ENCODE measurements around the gene CAMLG.
"Not testable (repeated sequence)": the region's sequence is repeated elsewhere in the genome, so short reads cannot be mapped to it uniquely, and the experiment has no call there.

Gene CAMLG

GRCh38 chr5:134738133-134738962, at the start of gene CAMLG:
Gene CAMLG, plus strand, starts transcription at chr5:134738548. Its CDS starts 73 bp downstream, at chr5:134738621.
- H3K9me3 Mint-ChIP-seq, result no peaks in the 10 kb centered on the region
- DNase-seq (ENCODE audit: low spot score in 2 of 2) (peak; percentile 95), ATAC-seq (ENCODE audit: low read depth) (peak; percentile 96)

DNA sequence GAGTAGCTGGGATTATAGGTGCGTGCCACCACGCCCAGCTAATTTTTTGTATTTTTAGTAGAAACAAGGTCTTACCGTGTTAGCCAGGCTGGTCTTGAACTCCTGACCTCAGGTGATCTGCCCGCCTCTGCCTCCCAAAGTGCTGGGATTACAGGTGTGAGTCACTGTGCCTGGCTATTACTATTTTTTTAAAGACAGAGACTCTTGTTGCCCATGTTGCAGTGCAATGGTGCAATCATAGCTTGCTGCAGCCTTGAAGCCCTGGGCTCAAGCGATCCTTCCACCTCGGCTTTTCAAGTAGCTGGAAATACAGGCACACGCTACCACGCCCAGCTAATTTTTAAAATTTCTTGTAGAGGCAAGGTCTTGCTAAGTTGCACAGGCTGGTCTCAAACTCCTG, 48.2 kb upstream of the CAMLG start:
- H3K36me3 Mint-ChIP-seq, result peaks cover 25% of the 10 kb centered on the region

More at GRCh38 chr5:134738133-134738962, at the start of gene CAMLG:
- Mint-ChIP-seq H3K4me1 (peaks cover 8% of the 10 kb centered on the region), H3K36me3 (peaks cover 3% of the 10 kb centered on the region), H3K27ac (peak within 1 kb of the TSS; percentile 94), H3K4me3 (peak within 1 kb of the TSS; percentile 98), H3K27me3 (no peaks in the 10 kb centered on the region)

DNA sequence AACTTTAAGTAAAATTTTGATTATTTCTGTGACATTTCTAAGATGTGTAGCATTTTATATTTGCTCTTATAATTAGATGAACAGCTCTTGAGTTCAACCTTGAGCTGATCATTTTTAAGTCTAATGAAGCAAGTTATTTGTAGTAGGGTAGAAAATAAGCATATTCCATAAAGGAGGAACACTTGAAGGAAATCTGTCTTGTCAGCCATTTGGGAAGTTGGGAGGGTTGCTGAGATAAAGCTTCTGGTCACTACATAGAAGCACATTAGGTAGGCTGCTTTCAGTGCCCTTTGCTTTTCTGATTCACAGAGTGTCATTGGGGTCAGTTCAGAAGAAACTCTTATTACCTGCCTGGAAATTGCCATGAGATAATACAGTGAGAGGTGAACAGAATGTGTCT, 45.6 kb upstream of the CAMLG start:
- ATAC-seq (ENCODE audit: low read depth) (no peak), DNase-seq (ENCODE audit: low spot score in 2 of 2) (no peak)
- H3K27me3 Mint-ChIP-seq, result no peaks in the 10 kb centered on the region
- peaks cover 21% of the 10 kb centered on the region for H3K36me3 Mint-ChIP-seq
- no peaks in the 10 kb centered on the region for H3K4me1 Mint-ChIP-seq
- no peak overlapping the region for H3K4me3 Mint-ChIP-seq
- peak overlapping the region; percentile 24 for H3K27ac Mint-ChIP-seq
- H3K9me3 Mint-ChIP-seq, result no peaks in the 10 kb centered on the region

More for the DNA sequence above, 48.2 kb upstream of the CAMLG start:
- not testable (repeated sequence) for H3K27ac Mint-ChIP-seq; ATAC-seq (ENCODE audit: low read depth); H3K4me3 Mint-ChIP-seq; H3K27me3 Mint-ChIP-seq; DNase-seq (ENCODE audit: low spot score in 2 of 2); H3K9me3 Mint-ChIP-seq; H3K4me1 Mint-ChIP-seq

GRCh38 chr5:134708301-134708700, 30.0 kb upstream of the CAMLG start:
- Mint-ChIP-seq H3K27me3 (no peaks in the 10 kb centered on the region), H3K9me3 (no peaks in the 10 kb centered on the region), H3K27ac (peak overlapping the region; percentile 3), H3K36me3 (peaks cover 26% of the 10 kb centered on the region), H3K4me1 (no peaks in the 10 kb centered on the region), H3K4me3 (no peak overlapping the region)
- DNase-seq (ENCODE audit: low spot score in 2 of 2) (no peak), ATAC-seq (ENCODE audit: low read depth) (no peak)

DNA sequence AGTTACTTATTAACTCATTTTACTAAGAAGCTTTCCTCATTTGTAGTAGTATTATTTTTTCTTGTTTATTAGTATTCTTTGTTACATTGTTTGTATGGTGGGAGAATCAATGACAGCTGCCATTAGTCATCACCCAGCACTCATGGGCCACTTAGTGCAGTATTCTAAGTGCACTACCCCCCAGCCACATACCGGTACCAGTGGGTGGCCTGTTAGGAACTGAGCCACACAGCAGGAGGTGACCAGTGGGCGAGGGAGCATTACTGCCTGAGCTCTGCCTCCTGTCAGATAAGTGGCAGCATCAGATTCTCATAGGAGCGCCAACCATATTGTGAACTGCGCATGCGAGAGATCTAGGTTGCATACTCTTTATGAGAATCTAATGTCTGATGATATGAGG, 24.2 kb upstream of the CAMLG start:
- Mint-ChIP-seq H3K36me3 (peaks cover 26% of the 10 kb centered on the region), H3K27me3 (no peaks in the 10 kb centered on the region), H3K4me3 (no peak overlapping the region), H3K27ac (no peak overlapping the region), H3K4me1 (no peaks in the 10 kb centered on the region), H3K9me3 (no peaks in the 10 kb centered on the region)
- DNase-seq (ENCODE audit: low spot score in 2 of 2) (no peak), ATAC-seq (ENCODE audit: low read depth) (no peak)

DNA sequence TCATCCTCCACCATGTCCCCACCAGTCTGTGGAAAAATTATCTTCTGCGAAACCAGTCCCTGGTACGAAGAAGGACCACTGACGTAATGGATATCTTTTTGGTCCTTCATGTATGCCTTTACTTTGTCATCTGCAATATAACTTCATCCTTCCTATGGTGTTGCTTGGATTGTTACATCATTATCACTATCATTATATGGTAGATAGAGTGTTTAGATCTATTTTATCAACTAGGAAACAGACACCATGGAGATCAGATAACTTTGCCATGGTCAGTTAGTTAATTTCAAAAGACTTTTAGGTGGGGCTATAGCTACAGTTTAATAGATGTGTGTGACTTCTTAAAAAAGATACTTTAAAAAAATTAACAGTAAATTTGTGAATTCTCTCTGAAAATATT, 23.8 kb upstream of the CAMLG start:
- no peak overlapping the region for H3K4me3 Mint-ChIP-seq
- H3K27me3 Mint-ChIP-seq, result no peaks in the 10 kb centered on the region
- ATAC-seq (ENCODE audit: low read depth) (no peak), DNase-seq (ENCODE audit: low spot score in 2 of 2) (no peak)
- no peaks in the 10 kb centered on the region for H3K4me1 Mint-ChIP-seq
- H3K36me3 Mint-ChIP-seq, result peaks cover 24% of the 10 kb centered on the region
- no peak overlapping the region for H3K27ac Mint-ChIP-seq
- no peaks in the 10 kb centered on the region for H3K9me3 Mint-ChIP-seq

DNA sequence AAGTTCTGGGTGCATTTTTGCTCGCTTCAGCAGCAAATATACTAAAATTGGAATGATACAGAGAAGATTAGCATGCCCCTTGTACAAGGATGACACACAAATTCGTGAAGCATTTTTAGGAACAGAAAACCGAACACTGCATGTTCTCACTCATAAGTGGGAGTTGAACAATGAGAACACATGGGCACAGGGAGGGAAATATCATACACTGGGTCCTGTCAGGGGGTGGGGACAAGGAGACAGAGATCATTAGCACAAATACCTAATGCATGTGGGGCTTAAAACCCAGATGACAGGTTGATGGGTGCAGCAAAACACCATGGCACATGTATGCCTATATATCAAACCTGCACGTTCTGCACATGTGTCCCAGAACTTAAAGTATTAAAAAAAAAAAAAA, 22.9 kb upstream of the CAMLG start:
- H3K27ac Mint-ChIP-seq; H3K9me3 Mint-ChIP-seq; H3K27me3 Mint-ChIP-seq; H3K4me3 Mint-ChIP-seq; H3K4me1 Mint-ChIP-seq; ATAC-seq (ENCODE audit: low read depth); DNase-seq (ENCODE audit: low spot score in 2 of 2): not testable (repeated sequence)
- H3K36me3 Mint-ChIP-seq, result peaks cover 21% of the 10 kb centered on the region

- ATAC-seq (ENCODE audit: low read depth) (no peak), DNase-seq (ENCODE audit: low spot score in 2 of 2) (no peak)
- Mint-ChIP-seq H3K4me1 (no peaks in the 10 kb centered on the region), H3K27ac (no peak overlapping the region), H3K4me3 (no peak overlapping the region), H3K27me3 (no peaks in the 10 kb centered on the region), H3K9me3 (no peaks in the 10 kb centered on the region), H3K36me3 (peaks cover 4% of the 10 kb centered on the region)
These were observed 13.5 kb upstream of the CAMLG start for GRCh38 chr5:134724872-134725271.

DNA sequence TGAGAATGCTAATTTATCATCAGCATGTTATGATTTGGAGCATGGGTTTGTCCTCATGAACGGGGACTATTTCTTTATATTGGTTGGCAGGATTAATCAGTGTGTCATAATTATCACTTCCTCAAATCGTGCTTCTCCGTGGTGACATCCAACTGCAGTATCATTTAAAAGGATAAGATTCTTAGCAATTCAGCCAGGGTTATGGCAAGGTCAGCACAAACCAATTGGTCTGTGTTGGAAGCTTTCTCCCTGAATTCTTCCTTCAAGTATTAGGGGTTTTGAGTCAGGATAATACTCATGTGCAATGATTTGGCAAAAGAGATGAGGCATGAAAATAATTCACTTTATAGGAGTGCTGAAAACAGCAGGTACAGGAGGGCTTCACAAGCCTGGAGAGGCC, 5.5 kb upstream of the CAMLG start:
- DNase-seq (ENCODE audit: low spot score in 2 of 2), result no peak
- no peaks in the 10 kb centered on the region for H3K27me3 Mint-ChIP-seq
- no peaks in the 10 kb centered on the region for H3K9me3 Mint-ChIP-seq
- H3K4me3 Mint-ChIP-seq, result no peak overlapping the region
- H3K27ac Mint-ChIP-seq, result no peak overlapping the region
- no peaks in the 10 kb centered on the region for H3K36me3 Mint-ChIP-seq
- ATAC-seq (ENCODE audit: low read depth), result no peak
- no peaks in the 10 kb centered on the region for H3K4me1 Mint-ChIP-seq

GRCh38 chr5:134735243-134735642, 3.1 kb upstream of the CAMLG start:
- H3K27ac Mint-ChIP-seq, result no peak overlapping the region
- H3K4me3 Mint-ChIP-seq, result no peak overlapping the region
- ATAC-seq (ENCODE audit: low read depth) (no peak), DNase-seq (ENCODE audit: low spot score in 2 of 2) (no peak)
- H3K9me3 Mint-ChIP-seq, result no peaks in the 10 kb centered on the region
- H3K27me3 Mint-ChIP-seq, result no peaks in the 10 kb centered on the region
- H3K36me3 Mint-ChIP-seq, result no peaks in the 10 kb centered on the region
- H3K4me1 Mint-ChIP-seq, result peaks cover 6% of the 10 kb centered on the region

- no peaks in the 10 kb centered on the region for H3K27me3 Mint-ChIP-seq
- no peaks in the 10 kb centered on the region for H3K9me3 Mint-ChIP-seq
- no peak overlapping the region for H3K27ac Mint-ChIP-seq
- DNase-seq (ENCODE audit: low spot score in 2 of 2) (no peak), ATAC-seq (ENCODE audit: low read depth) (no peak)
- H3K36me3 Mint-ChIP-seq, result peaks cover 2% of the 10 kb centered on the region
- peaks cover 6% of the 10 kb centered on the region for H3K4me1 Mint-ChIP-seq
- no peak overlapping the region for H3K4me3 Mint-ChIP-seq
These were observed 2.1 kb upstream of the CAMLG start for GRCh38 chr5:134736173-134736812.

DNA sequence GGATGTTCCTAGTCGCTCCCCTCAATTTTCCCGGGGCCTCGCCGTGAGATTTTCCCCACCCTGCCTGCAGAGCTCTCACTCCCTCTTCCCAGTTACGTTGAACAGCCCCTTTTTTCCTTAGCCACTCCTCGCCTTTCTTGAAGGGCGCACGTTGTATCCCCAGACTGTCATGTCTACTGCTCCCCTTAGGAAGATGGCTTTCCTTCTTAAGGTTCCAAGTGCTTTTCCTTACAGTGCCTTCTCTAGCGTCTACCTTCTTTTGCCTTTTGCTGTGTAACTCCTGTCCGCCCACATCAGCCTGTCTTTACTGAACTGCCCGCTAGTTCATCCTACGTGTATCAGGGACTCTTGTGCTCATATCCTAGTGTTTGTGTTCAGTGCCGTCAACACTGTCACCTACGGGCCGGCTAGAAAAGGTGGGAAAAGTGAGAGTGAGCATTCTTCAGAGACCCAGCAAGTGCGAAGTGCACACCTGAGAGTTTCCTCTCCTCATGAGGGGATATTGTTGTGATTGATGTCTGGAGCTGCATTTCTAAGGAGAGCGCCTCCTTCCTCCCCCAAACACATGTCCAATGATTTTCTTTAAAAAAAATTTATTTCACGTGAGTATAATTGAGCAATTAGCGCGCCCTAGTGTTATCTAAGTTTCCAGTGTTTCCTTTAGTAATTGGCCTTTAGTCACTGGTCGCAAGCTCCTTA, 764 bp downstream of the CAMLG start:
- ATAC-seq (ENCODE audit: low read depth), result peak; percentile 23
- Mint-ChIP-seq H3K36me3 (peaks cover 3% of the 10 kb centered on the region), H3K4me1 (peaks cover 8% of the 10 kb centered on the region), H3K9me3 (no peaks in the 10 kb centered on the region), H3K27me3 (no peaks in the 10 kb centered on the region), H3K27ac (peak overlapping the region; percentile 94), H3K4me3 (peak overlapping the region; percentile 98)
- peak in 1 of 2 donors; percentile 17 for DNase-seq (ENCODE audit: low spot score in 2 of 2)

- Mint-ChIP-seq H3K9me3 (no peaks in the 10 kb centered on the region), H3K4me1 (peaks cover 8% of the 10 kb centered on the region)
These were observed 2.7 kb downstream of the CAMLG start for GRCh38 chr5:134741052-134741451.

GRCh38 chr5:134742134-134742533, 3.8 kb downstream of the CAMLG start:
- H3K27ac Mint-ChIP-seq, result no peak overlapping the region
- peaks cover 3% of the 10 kb centered on the region for H3K36me3 Mint-ChIP-seq
- DNase-seq (ENCODE audit: low spot score in 2 of 2), result no peak
- H3K4me3 Mint-ChIP-seq, result no peak overlapping the region
- peaks cover 8% of the 10 kb centered on the region for H3K4me1 Mint-ChIP-seq
- H3K9me3 Mint-ChIP-seq, result no peaks in the 10 kb centered on the region
- H3K27me3 Mint-ChIP-seq, result no peaks in the 10 kb centered on the region
- ATAC-seq (ENCODE audit: low read depth), result no peak

More at GRCh38 chr5:134741052-134741451, 2.7 kb downstream of the CAMLG start:
- DNase-seq (ENCODE audit: low spot score in 2 of 2) (no peak), ATAC-seq (ENCODE audit: low read depth) (no peak)
- H3K27ac Mint-ChIP-seq, result no peak overlapping the region
- H3K36me3 Mint-ChIP-seq, result peaks cover 3% of the 10 kb centered on the region
- no peak overlapping the region for H3K4me3 Mint-ChIP-seq
- H3K27me3 Mint-ChIP-seq, result no peaks in the 10 kb centered on the region

Data from memory B cell (primary cell).